ENCODE results near the gene PPP1R14C. TPM values are rescaled to one million over a fixed set of nuclear protein-coding genes. Genes with fewer than 3 reads are reported as not detected.

The PPP1R14C gene
- total and polyA plus RNA-seq, 7 donors = under 0.01 to 37.0 (median 19.8) TPM; not detected in 2

DNA sequence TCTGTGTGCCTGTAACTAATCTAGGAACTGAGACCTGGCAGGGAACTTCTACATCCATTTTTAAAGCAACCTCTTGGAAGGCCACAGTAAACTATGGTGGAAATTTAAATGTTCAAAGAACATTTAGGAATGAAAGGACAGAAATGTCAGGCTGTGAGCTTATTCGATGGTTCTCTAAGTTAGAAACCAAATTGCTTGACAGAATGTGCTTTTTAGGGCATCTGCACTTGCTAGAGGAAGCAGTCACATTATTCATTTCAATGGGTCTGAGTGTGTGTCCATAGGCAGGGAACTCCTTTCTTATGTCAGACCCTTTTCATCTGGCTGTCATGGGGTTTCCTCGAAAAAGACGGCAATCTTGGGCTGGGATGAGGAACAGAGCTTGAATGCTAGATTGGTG lies 84.4 kb downstream of the PPP1R14C start:
- no peak for DNase-seq
- intact Hi-C loops (cut with DNase I) = no loop called here
- H3K36me3 ChIP-seq = no peaks in the 10 kb centered on the region

DNA sequence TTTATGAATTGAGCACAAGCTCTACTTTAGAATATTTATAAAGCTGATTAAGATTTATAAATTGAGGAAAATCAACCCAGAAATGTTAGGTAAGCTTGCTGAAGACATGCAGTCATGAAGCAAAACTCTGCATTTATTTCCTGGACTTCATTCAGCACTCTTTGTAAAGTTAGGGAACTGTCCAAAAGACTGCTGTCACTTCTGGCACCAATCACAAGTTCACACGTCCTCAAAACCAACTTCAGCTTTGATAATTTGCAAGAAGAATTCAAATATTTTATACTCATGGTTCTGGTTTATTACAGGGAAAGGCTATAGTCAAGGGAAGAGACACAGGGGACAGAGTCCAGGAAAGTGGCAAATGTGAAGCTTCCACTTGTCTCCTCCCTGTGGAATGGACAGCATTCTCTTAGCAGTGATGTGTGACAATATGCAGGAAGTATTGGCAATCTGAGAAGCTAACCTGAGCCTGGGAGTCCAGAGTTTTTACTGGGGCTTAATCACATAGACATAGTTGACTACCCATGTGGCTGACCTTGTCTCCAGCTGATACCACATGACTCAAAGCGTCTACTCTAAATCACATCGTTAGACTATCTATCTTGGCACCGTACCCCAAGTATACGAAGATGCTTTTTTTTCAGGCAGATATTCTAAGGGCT lies 85.4 kb downstream of the PPP1R14C start:
- no peaks in the 10 kb centered on the region for H3K36me3 ChIP-seq
- no peak for TF ChIP-seq CTCF (IDR thresholded peaks at IDR 0.05)
- TF ChIP-seq EP300 (IDR thresholded peaks at IDR 0.05) = no peak
- TF ChIP-seq POLR2A (IDR thresholded peaks at IDR 0.05) = no peak
- TF ChIP-seq POLR2AphosphoS5 (IDR thresholded peaks at IDR 0.05) = no peak
- WGBS, 2 donors = 67 to 81% methylated on average over 5 of the region's 5 CpGs
- H3K4me1 ChIP-seq = no peaks in the 10 kb centered on the region
- H3K4me3 ChIP-seq = no peak overlapping the region
- intact Hi-C loops (cut with DNase I) = no loop called here
- H3K27me3 ChIP-seq = no peaks in the 10 kb centered on the region
- no peak for DNase-seq
- H3K9me3 ChIP-seq = no peaks in the 10 kb centered on the region
- H3K27ac ChIP-seq = no peak overlapping the region

More for the DNA sequence above, 84.4 kb downstream of the PPP1R14C start:
- no peaks in the 10 kb centered on the region for H3K9me3 ChIP-seq
- no peaks in the 10 kb centered on the region for H3K27me3 ChIP-seq
- TF ChIP-seq CTCF (IDR thresholded peaks at IDR 0.05) (no peak), POLR2AphosphoS5 (IDR thresholded peaks at IDR 0.05) (no peak), POLR2A (IDR thresholded peaks at IDR 0.05) (no peak), EP300 (IDR thresholded peaks at IDR 0.05) (no peak)
- no peaks in the 10 kb centered on the region for H3K4me1 ChIP-seq
- H3K4me3 ChIP-seq = no peak overlapping the region
- H3K27ac ChIP-seq = no peak overlapping the region
- WGBS, 2 donors = 91 to 95% methylated on average over 3 of the region's 3 CpGs

- no peaks in the 10 kb centered on the region for H3K9me3 ChIP-seq
- intact Hi-C loops (cut with DNase I) = no loop called here
- WGBS, 2 donors = 82 to 89% methylated on average over 6 of the region's 6 CpGs
- TF ChIP-seq EP300 (IDR thresholded peaks at IDR 0.05) = no peak
- TF ChIP-seq CTCF (IDR thresholded peaks at IDR 0.05) = no peak
- TF ChIP-seq POLR2A (IDR thresholded peaks at IDR 0.05) = no peak
- no peak for TF ChIP-seq POLR2AphosphoS5 (IDR thresholded peaks at IDR 0.05)
- H3K27me3 ChIP-seq = no peaks in the 10 kb centered on the region
- H3K4me1 ChIP-seq = no peaks in the 10 kb centered on the region
- no peak overlapping the region for H3K27ac ChIP-seq
- H3K36me3 ChIP-seq = no peaks in the 10 kb centered on the region
- no peak overlapping the region for H3K4me3 ChIP-seq
- DNase-seq = no peak
Observed at GRCh38 chr6:150229436-150230163, 86.8 kb downstream of the PPP1R14C start.

DNA sequence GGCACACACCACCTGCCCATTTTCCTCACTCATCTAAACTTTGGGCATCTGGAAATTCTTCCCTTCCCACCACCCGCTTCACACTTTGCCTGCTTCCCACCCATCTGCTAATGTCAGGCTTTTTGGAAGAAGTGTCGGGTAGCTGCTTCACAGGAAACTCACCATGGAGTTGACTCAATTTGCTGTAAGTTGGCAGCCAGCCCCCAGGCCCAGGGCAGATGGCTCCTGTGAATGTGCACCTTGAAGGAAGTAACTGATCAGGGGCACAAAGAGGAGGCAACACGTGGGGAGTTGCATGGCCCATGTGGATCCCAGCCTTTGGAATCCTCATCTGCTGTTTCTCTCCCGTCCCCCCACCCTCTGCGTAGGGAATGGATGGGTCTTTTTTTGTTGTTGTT lies 87.3 kb downstream of the PPP1R14C start:
- Histone ChIP-seq H3K27me3 (no peaks in the 10 kb centered on the region), H3K4me1 (no peaks in the 10 kb centered on the region), H3K4me3 (no peak overlapping the region), H3K27ac (no peak overlapping the region), H3K36me3 (no peaks in the 10 kb centered on the region), H3K9me3 (no peaks in the 10 kb centered on the region)
- no peak for DNase-seq
- intact Hi-C loops (cut with DNase I) = no loop called here
- TF ChIP-seq POLR2A (IDR thresholded peaks at IDR 0.05) (no peak), POLR2AphosphoS5 (IDR thresholded peaks at IDR 0.05) (no peak)
- 91 to 96% methylated on average over 5 of the region's 5 CpGs for WGBS, 2 donors

DNA sequence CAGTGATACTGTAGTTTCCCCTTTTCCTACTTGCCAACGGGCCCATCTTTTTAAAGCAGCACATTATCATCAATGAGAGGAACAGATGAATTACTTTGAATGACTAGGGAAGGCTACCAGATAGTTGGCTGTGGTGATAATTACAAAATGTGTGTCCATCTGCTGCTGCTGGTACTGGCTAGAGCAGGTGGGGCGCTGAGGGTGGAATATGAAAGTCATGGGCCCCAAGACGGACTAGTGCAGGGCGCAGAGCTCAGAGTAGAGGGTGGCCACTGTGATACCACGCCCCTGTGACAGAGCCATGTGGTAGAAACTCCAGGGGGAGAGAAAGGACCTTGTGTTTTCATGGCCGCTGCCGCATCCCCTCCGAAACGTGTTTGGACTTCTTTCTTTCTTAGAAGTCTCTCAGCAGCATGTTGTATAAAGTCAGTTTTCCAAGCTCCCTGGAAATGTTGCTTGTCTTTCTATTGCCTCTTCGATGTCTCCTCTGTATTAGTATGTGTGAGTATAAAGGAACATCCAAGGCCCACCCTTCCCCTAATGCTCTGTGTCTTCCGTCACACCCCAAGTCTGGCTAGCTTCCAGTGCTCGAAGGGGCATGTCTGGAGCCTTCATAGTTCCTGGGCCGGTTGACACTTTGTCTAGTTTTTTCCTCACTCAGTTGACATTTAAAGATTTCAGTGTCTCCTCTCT lies 88.1 kb downstream of the PPP1R14C start:
- Histone ChIP-seq H3K36me3 (no peaks in the 10 kb centered on the region), H3K4me1 (no peaks in the 10 kb centered on the region), H3K27ac (no peak overlapping the region), H3K4me3 (no peak overlapping the region), H3K27me3 (no peaks in the 10 kb centered on the region), H3K9me3 (no peaks in the 10 kb centered on the region)
- intact Hi-C loops (cut with DNase I) = no loop called here
- TF ChIP-seq POLR2A (IDR thresholded peaks at IDR 0.05) = no peak
- no peak for TF ChIP-seq EP300 (IDR thresholded peaks at IDR 0.05)
- no peak for TF ChIP-seq CTCF (IDR thresholded peaks at IDR 0.05)
- TF ChIP-seq POLR2AphosphoS5 (IDR thresholded peaks at IDR 0.05) = no peak
- no peak for DNase-seq
- 92 to 96% methylated on average over 13 of the region's 13 CpGs for WGBS, 2 donors
